Panc1 (cell line): ENCODE results near the gene SELENOM. TPM values are rescaled to one million over a fixed set of nuclear protein-coding genes. Genes with fewer than 3 reads are reported as not detected.

Source experiments
- ATAC-seq: fragments of 200-7000 bp; cut with Tn5 transposase; 2 replicates; pipeline ENCODE4 v1.9.1; 2020; ENCODE audit warnings: mild to moderate bottlenecking, moderate library complexity
- BruUV-seq: library from RNA; stranded (reverse); fragments of 400-500 nt; replicated peaks from 2 replicates; lab custom pipeline; 2021; lab: Mats Ljungman, UMichigan
- CTCF ChIA-PET: fragments of 300-600 bp; sonication (Branson Sonifier 250); formaldehyde crosslinking; loops from one replicate; lab custom pipeline; 2022; ENCODE audit warnings: antibody characterized with exemption; lab: Charles Lee
- POLR2A ChIA-PET: fragments of 300-600 bp; sonication (Branson Sonifier 250); formaldehyde crosslinking; loops from one replicate; lab custom pipeline; 2022; ENCODE audit warnings: antibody characterized with exemption; lab: Charles Lee
- DNase-seq: peaks from one replicate; pipeline ENCODE4 v3.0.0-alpha.2; 2010; ENCODE audit warnings: low read depth, low spot score
- H3K27ac ChIP-seq: 2 replicates; pipeline ENCODE4 v1.5.1; 2011; ENCODE audit warnings: mild to moderate bottlenecking, low read length, inconsistent platforms
- H3K27me3 ChIP-seq: fragments of 200-500 bp; sonication (Bioruptor generic); 2 replicates; pipeline ENCODE4 v1.6.0; 2014; ENCODE audit warnings: low read length, inconsistent platforms; ENCODE audit not compliant: control insufficient read depth, insufficient read depth
- H3K36me3 ChIP-seq: fragments of 200-500 bp; sonication (Bioruptor generic); 2 replicates; pipeline ENCODE4 v1.5.1; 2014; ENCODE audit warnings: inconsistent platforms, mild to moderate bottlenecking, low read length, moderate library complexity; ENCODE audit not compliant: control insufficient read depth, insufficient read depth
- H3K4me1 ChIP-seq: 2 replicates; pipeline ENCODE4 v1.5.1; 2011; ENCODE audit warnings: inconsistent platforms, mild to moderate bottlenecking, low read length, moderate library complexity; ENCODE audit not compliant: control insufficient read depth, insufficient read depth
- H3K4me3 ChIP-seq, 2 experiments: 2 replicates each; pipeline ENCODE4 v1.5.1; 2011 to 2012; ENCODE audit warnings: low read depth in 2 of 2, low read length in 2 of 2, mild to moderate bottlenecking in 2 of 2, inconsistent platforms in 1 of 2, moderate library complexity in 1 of 2
- H3K9me3 ChIP-seq: fragments of 200-500 bp; sonication (Bioruptor generic); 2 replicates; pipeline ENCODE4 v1.5.1; 2014; ENCODE audit warnings: low read depth, mild to moderate bottlenecking, inconsistent platforms, low read length, moderate library complexity; ENCODE audit not compliant: control insufficient read depth, insufficient read depth
- CTCF ChIP-seq: fragments of 450-650 bp; IDR thresholded peaks from 2 replicates; pipeline ENCODE4 v1.5.1; 2017; ENCODE audit warnings: mild to moderate bottlenecking
- POLR2AphosphoS5 ChIP-seq: IDR thresholded peaks from 2 replicates; pipeline ENCODE4 v1.6.1; 2012; ENCODE audit warnings: mild to moderate bottlenecking, low read depth, low read length, moderate library complexity
- REST ChIP-seq, 2 experiments: IDR thresholded peaks; 2 replicates each; pipeline ENCODE4 v1.6.1; 2011 to 2012; ENCODE audit warnings: low read depth in 2 of 2, control low read depth in 1 of 2, low read length in 1 of 2, mild to moderate bottlenecking in 1 of 2, moderate library complexity in 1 of 2; ENCODE audit not compliant: insufficient read depth in 1 of 2
- SIN3A ChIP-seq: IDR thresholded peaks from 2 replicates; pipeline ENCODE4 v1.6.1; 2012; ENCODE audit warnings: low read depth, mild to moderate bottlenecking, low read length, moderate library complexity, borderline replicate concordance; ENCODE audit not compliant: insufficient read depth
- TCF7L2 ChIP-seq: IDR thresholded peaks from 2 replicates; pipeline ENCODE4 v1.6.1; 2011; ENCODE audit warnings: mild to moderate bottlenecking, low read depth, low read length, inconsistent platforms
- in situ Hi-C: cut with HindIII; loops from 2 replicates; pipeline ENCODE4 v1.10.0; 2016; ENCODE audit warnings: low sequenced_read_pairs, low pct_unique_long_range_greater_than_20kb
- intact Hi-C: fragments of 100-400 bp; cut with micrococcal nuclease; formaldehyde crosslinking; loops from one replicate; pipeline ENCODE4 v1.10.0; 2022; ENCODE audit not compliant: unreplicated experiment
- total RNA-seq: library from RNA; stranded (reverse); gene quantifications from one replicate; pipeline ENCODE4 v1.2.1, GENCODE V29; 2021; ENCODE audit not compliant: unreplicated experiment

The SELENOM gene
- total RNA-seq, 1 experiment from 2014 or later, result 84.4 TPM

GRCh38 chr22:31084811-31085492 is 22.4 kb downstream of the SELENOM start:
- H3K4me1 ChIP-seq, result peaks cover 16% of the 10 kb centered on the region
- CTCF ChIA-PET, result interaction anchor here (0.6 to 1.2 kb wide), 4 partner anchors 38 to 322 kb away, joined by 3 to 12 read pairs (median 4); partner anchors contain the start of gene INPP5J
- POLR2A ChIA-PET, result interaction anchor here (1.0 to 1.1 kb wide), 2 partner anchors 116 kb away, joined by 3 read pairs; partner anchors contain the start of genes MORC2 and TUG1
- peaks cover 5% of the 10 kb centered on the region; the same call in 1 of the 2 replicates for H3K36me3 ChIP-seq
- no TSS peak for BruUV-seq
- in situ Hi-C loops (no loop called here), intact Hi-C loops (loop anchor here (2.0 to 5.0 kb wide), 2 partner anchors 116 to 138 kb away; partner anchors contain the start of genes MORC2 and TUG1)
- no peaks in the 10 kb centered on the region for H3K9me3 ChIP-seq
- no peaks in the 10 kb centered on the region for H3K27me3 ChIP-seq
- peak; percentile 80 for ATAC-seq
- no peak for DNase-seq
- TF ChIP-seq TCF7L2 (no peak), REST (IDR thresholded peaks at IDR 0.05; ENCODE audit: insufficient read depth in 1 of 2, low read depth in 2 of 2, low read length in 1 of 2) (no peak), SIN3A (no peak), CTCF (peak; percentile 89), POLR2AphosphoS5 (peak; percentile 72)
- peak overlapping the region; percentile 91 for H3K27ac ChIP-seq
- H3K4me3 ChIP-seq, result peak overlapping the region; percentile 59 to 62

GRCh38 chr22:31083923-31084810 is 23.2 kb downstream of the SELENOM start:
- Histone ChIP-seq H3K27ac (peak overlapping the region; percentile 91), H3K4me1 (peaks cover 16% of the 10 kb centered on the region), H3K4me3 (peak overlapping the region; percentile 59 to 62), H3K27me3 (no peaks in the 10 kb centered on the region), H3K9me3 (no peaks in the 10 kb centered on the region), H3K36me3 (peaks cover 5% of the 10 kb centered on the region; the same call in 1 of the 2 replicates)
- BruUV-seq, result TSS peak; percentile 94
- in situ Hi-C loops (no loop called here), intact Hi-C loops (loop anchor here (2.0 to 5.0 kb wide), 2 partner anchors 115 to 137 kb away; partner anchors contain the start of genes MORC2 and TUG1)
- ATAC-seq (peak; percentile 1; the same call in 1 of the 2 replicates), DNase-seq (no peak)
- ChIA-PET POLR2A (interaction anchor here (0.5 to 1.1 kb wide), 3 partner anchors 16 to 116 kb away, joined by 3 read pairs; partner anchors contain the start of gene MORC2), CTCF (interaction anchor here (0.6 to 1.2 kb wide), 3 partner anchors 44 to 321 kb away, joined by 3 to 12 read pairs (median 4); no protein-coding TSS in a partner anchor)
- TF ChIP-seq TCF7L2, result no peak
- TF ChIP-seq CTCF, result no peak
- no peak for TF ChIP-seq SIN3A
